GM18505 (cell line): ENCODE results near the gene RHBDF1.
"Not testable (repeated sequence)": the region's sequence is repeated elsewhere in the genome, so short reads cannot be mapped to it uniquely, and the experiment has no call there.

Source experiments
- ATAC-seq: cut with Tn5 transposase; IDR thresholded peaks from one replicate; pipeline ENCODE4 v1.9.1; 2021; ENCODE audit not compliant: unreplicated experiment
- POLR2A ChIP-seq: IDR thresholded peaks from 4 replicates; pipeline ENCODE4 v1.6.1; 2011; ENCODE audit warnings: borderline replicate concordance; ENCODE audit not compliant: insufficient read depth, insufficient read length; ENCODE audit errors: extremely low read depth

The RHBDF1 gene

GRCh38 chr16:50769-51591, 21.5 kb downstream of the RHBDF1 start:
- no peak for ATAC-seq
- TF ChIP-seq POLR2A = no peak

- no peak for ATAC-seq
- no peak for TF ChIP-seq POLR2A
Measured at GRCh38 chr16:47234-47633, 25.2 kb downstream of the RHBDF1 start.

DNA sequence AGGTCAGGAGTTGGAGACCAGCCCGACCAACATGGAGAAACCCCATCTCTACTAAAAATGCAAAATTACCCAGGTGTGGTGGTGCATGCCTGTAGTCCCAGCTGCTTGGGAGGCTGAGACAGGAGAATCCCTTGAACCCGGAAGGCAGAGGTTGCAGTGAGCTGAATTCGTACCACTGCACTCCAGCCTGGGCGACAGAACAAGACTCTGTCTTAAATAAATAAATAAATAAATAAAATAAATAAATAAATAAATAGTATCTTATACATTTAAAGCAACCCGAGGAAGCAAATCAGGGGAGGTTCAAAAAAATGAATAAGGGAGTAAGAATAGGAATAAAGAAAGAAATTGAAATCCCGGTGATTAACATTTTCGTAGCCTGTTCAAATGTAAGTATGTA, 25.9 kb downstream of the RHBDF1 start:
- ATAC-seq = not testable (repeated sequence)

GRCh38 chr16:45454-45853, 27.0 kb downstream of the RHBDF1 start:
- no peak for TF ChIP-seq POLR2A
- ATAC-seq = no peak

- TF ChIP-seq POLR2A = no peak
- no peak for ATAC-seq
Measured at GRCh38 chr16:44655-45054, 27.8 kb downstream of the RHBDF1 start.

DNA sequence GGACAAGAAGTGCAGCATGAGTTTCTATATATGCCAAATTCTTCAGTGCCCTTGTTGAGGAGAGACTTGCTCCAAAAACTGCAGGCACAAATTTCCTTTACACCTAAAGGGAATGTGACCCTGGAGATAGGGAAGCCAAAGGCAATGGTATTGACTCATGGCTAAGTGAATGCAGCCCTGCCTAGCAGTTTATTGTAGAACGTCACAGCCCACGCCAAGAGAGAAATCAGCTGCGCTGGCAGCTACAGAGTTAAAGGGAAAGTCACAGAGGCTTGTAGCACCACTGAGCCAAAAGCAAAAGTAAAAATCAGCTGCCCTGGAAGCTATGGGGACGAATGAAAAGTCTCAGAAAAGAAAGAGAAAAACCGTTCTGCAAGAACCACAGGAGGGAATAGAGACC, 29.1 kb downstream of the RHBDF1 start:
- no peak for ATAC-seq
- no peak for TF ChIP-seq POLR2A

GRCh38 chr16:42691-43090, 29.7 kb downstream of the RHBDF1 start:
- no peak for ATAC-seq
- no peak for TF ChIP-seq POLR2A

GRCh38 chr16:42069-42457, 30.4 kb downstream of the RHBDF1 start:
- TF ChIP-seq POLR2A = no peak
- ATAC-seq = no peak

DNA sequence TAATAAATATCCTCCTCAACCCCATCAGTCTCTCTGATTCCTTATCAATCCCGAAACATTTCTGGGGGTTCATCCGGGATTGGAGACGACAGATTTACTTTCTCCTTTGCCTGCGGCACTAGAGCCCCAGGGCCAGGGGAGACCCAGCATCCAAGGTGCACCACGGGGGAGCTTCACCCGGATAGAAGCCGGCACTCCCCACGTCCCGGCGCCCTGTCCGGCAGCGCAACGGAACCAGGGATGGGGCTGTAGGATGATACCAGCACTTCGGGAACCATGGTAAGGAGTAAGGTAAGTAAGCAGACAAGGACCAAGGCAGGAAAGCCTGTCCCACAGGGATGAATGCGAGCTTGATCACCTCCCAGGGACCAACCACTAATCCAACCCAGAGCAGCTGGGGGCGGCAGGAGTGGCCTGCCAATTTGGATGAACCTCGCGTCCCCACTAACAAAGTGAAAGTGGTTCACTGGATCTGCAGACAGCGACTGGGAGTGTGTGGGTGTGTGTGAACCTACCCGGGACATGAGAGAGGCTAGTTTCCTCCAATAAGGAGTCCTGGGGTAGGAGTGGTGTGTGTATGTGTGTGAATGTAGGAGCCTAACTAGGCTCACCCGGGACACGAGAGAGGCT, 30.9 kb downstream of the RHBDF1 start:
- no peak for TF ChIP-seq POLR2A
- ATAC-seq = no peak

GRCh38 chr16:38941-39892, 33.2 kb downstream of the RHBDF1 start:
- TF ChIP-seq POLR2A = peak; percentile 38

GRCh38 chr16:38206-38605, 34.2 kb downstream of the RHBDF1 start:
- ATAC-seq = not testable (repeated sequence)

More at GRCh38 chr16:38941-39892, 33.2 kb downstream of the RHBDF1 start:
- ATAC-seq = no peak

DNA sequence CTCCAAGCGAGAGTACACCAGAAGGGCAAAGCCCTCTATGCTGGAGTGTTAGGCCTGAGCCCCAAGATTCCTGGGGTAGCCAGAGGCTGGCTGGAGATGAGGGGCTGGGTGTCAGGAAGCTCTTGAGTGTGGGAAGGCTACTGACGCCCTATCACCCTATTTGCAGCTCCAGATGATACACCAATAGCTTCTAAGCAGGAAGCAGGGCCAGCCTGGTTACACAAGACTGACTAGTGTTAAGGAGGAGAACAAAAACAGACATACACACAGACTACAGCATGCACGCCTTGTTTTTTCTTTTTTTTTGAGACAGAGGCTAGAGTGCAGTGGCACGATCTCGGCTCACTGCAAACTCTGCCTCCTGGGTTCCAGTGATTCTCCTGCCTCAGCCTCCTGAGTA, 34.9 kb downstream of the RHBDF1 start:
- TF ChIP-seq POLR2A = no peak
- ATAC-seq = no peak

DNA sequence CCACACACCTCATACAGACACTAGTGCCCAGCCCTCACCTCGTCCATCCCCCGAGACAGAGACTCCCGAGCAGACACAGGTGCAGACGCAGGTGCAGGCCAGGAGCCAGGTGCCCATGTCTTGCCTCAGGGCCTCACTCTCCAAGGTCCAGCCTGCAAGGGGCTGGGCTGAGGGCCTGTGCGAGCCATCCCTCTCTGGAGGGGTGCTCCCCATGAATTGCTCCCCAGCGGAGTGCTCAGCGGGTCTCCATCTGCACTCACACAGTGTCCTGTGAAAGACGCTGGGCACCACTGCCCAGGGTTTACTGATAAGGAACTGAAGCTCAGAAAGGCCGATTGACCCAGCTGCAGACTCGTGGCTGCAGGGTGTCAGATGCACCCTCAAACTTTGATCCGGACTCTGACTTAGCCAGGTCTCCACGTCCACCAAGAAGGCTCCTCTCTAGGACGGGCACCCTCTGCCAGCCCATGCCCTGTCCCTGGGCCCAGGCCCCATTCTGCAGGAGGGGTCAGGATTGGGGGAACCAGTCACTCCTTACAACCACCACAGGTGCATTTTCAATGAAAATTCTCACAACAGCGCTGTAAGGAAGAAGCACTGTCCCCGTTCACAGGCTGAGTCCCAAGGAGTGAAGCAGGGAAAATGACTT, 36.0 kb downstream of the RHBDF1 start:
- ATAC-seq = no peak
- no peak for TF ChIP-seq POLR2A
